ENCODE measurements around the gene GRIN2D. TPM values are rescaled to one million over a fixed set of nuclear protein-coding genes. Genes with fewer than 3 reads are reported as not detected.
"Not testable (repeated sequence)": the region's sequence is repeated elsewhere in the genome, so short reads cannot be mapped to it uniquely, and the experiment has no call there.

GRIN2D gene
- total RNA-seq, 1 donor from 2014 or later = under 0.01 TPM

DNA sequence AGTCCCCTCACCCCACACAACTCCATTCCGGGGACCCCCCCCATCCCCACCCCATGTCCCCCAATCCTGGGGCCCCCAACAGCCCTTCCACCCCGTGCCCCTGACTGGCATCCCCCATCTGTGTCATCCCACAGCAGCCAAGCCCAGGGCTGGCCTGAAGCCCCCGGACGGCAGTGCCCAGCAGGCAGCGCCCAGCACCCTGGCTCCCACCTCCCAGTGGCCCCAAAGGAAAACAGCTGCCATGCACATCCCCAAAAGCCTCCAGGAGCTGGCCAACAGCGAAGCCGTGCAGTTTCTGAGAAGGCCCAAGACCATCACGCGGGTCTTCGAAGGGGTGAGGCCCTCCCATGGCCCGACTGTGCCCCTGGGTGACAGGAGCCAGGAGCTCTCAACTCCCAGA lies 27.9 kb upstream of the GRIN2D start:
- no peak for TF ChIP-seq CTCF (IDR thresholded peaks at IDR 0.05; ENCODE audit: insufficient read depth, low read length, severe bottlenecking)
- no peaks in the 10 kb centered on the region for H3K27me3 ChIP-seq (ENCODE audit: control insufficient read depth, insufficient read depth, low read length)
- FAIRE-seq (no peak), DNase-seq (ENCODE audit: low read depth) (no peak)
- no peak overlapping the region for H3K4me3 ChIP-seq (ENCODE audit: low read depth, low read length)
- no peaks in the 10 kb centered on the region for H3K36me3 ChIP-seq (ENCODE audit: control insufficient read depth, insufficient read depth, low read length)

- Histone ChIP-seq H3K27me3 (ENCODE audit: control insufficient read depth, insufficient read depth, low read length) (no peaks in the 10 kb centered on the region), H3K36me3 (ENCODE audit: control insufficient read depth, insufficient read depth, low read length) (no peaks in the 10 kb centered on the region), H3K4me3 (ENCODE audit: low read depth, low read length) (no peak overlapping the region)
- no peak for FAIRE-seq
- no peak for DNase-seq (ENCODE audit: low read depth)
- no peak for TF ChIP-seq CTCF (IDR thresholded peaks at IDR 0.05; ENCODE audit: insufficient read depth, low read length, severe bottlenecking)
These were observed 25.6 kb upstream of the GRIN2D start for GRCh38 chr19:48367855-48368254.

DNA sequence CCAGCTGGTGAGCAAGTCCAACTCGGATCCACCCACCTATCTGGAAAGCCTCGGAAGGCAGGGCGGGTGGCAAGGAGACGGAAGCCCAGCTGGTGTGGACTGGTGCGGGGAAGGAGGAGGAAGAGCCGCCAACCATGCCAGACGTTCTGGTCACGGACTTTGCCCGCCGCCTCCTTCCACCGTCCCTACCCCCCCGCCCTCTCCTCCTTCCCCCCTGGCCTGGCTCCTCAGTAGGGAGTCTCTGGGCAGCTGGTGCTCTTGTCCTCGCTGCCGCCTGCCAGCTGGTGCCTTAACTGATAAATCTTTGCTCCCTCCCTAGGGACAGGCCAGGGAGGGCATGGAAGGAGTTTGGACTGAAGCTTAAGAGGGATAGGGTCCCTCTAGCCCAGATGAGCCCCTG lies 24.5 kb upstream of the GRIN2D start:
- no peaks in the 10 kb centered on the region for H3K27me3 ChIP-seq (ENCODE audit: control insufficient read depth, insufficient read depth, low read length)
- FAIRE-seq = no peak
- DNase-seq (ENCODE audit: low read depth) = no peak
- H3K36me3 ChIP-seq (ENCODE audit: control insufficient read depth, insufficient read depth, low read length) = no peaks in the 10 kb centered on the region
- TF ChIP-seq CTCF (IDR thresholded peaks at IDR 0.05; ENCODE audit: insufficient read depth, low read length, severe bottlenecking) = no peak
- no peak overlapping the region for H3K4me3 ChIP-seq (ENCODE audit: low read depth, low read length)

DNA sequence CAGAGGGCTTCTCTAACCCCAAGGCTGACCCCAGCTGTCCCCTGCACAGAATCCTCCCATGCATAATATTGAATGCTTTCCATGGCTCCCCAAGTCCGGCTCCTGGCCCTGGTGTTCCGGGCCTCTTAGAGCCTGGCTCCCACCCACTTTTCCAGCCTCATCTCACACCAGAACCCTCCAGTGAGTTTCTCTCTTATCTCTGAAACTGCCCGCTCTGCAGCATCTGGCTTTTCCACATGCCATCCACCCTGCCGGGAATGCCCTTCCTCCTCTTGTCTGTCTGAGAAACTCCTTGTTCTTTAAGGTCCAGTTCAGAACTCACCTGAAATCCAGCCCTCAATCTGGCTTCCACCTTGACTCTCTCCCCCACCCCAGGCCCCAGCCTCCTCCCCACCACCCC lies 22.5 kb upstream of the GRIN2D start:
- Histone ChIP-seq H3K27me3 (ENCODE audit: control insufficient read depth, insufficient read depth, low read length) (no peaks in the 10 kb centered on the region), H3K4me3 (ENCODE audit: low read depth, low read length) (no peak overlapping the region), H3K36me3 (ENCODE audit: control insufficient read depth, insufficient read depth, low read length) (no peaks in the 10 kb centered on the region)
- no peak for DNase-seq (ENCODE audit: low read depth)
- TF ChIP-seq CTCF (IDR thresholded peaks at IDR 0.05; ENCODE audit: insufficient read depth, low read length, severe bottlenecking) = no peak
- FAIRE-seq = no peak

GRCh38 chr19:48371367-48371766 lies 22.1 kb upstream of the GRIN2D start:
- H3K4me3 ChIP-seq (ENCODE audit: low read depth, low read length) = no peak overlapping the region
- TF ChIP-seq CTCF (IDR thresholded peaks at IDR 0.05; ENCODE audit: insufficient read depth, low read length, severe bottlenecking) = no peak
- FAIRE-seq (no peak), DNase-seq (ENCODE audit: low read depth) (no peak)
- H3K36me3 ChIP-seq (ENCODE audit: control insufficient read depth, insufficient read depth, low read length) = no peaks in the 10 kb centered on the region
- no peaks in the 10 kb centered on the region for H3K27me3 ChIP-seq (ENCODE audit: control insufficient read depth, insufficient read depth, low read length)

- DNase-seq (ENCODE audit: low read depth); H3K27me3 ChIP-seq (ENCODE audit: control insufficient read depth, insufficient read depth, low read length); H3K36me3 ChIP-seq (ENCODE audit: control insufficient read depth, insufficient read depth, low read length); H3K4me3 ChIP-seq (ENCODE audit: low read depth, low read length); FAIRE-seq: not testable (repeated sequence)
These were observed 21.7 kb upstream of the GRIN2D start for GRCh38 chr19:48371771-48372170.

Measured in bronchial epithelial cell (primary cell).